K562 (cell line): ENCODE results near the gene PRC1. TPM values are rescaled to one million over a fixed set of nuclear protein-coding genes. Genes with fewer than 3 reads are reported as not detected.
A peak's percentile ranks its signal among the peaks of the same experiment; 100 is the strongest.

ENCODE experiments used
- DIDO1 ChIP-seq: fragments of 450-650 bp; IDR thresholded peaks from 2 replicates; pipeline ENCODE4 v1.6.1; 2016; ENCODE audit warnings: low read depth, missing biosample characterization, missing genetic modification characterization
- DPF2 ChIP-seq: fragments of 450-650 bp; IDR thresholded peaks from 2 replicates; pipeline ENCODE4 v1.6.1; 2016
- FOS ChIP-seq: IDR thresholded peaks from 3 replicates; pipeline ENCODE4 v1.6.1; 2011; ENCODE audit not compliant: insufficient read length; ENCODE audit errors: extremely low read depth
- NFYB ChIP-seq: IDR thresholded peaks from 2 replicates; pipeline ENCODE4 v1.6.1; 2011; ENCODE audit warnings: mild to moderate bottlenecking, moderate library complexity; ENCODE audit not compliant: insufficient read length; ENCODE audit errors: extremely low read depth
- POLR2AphosphoS5 ChIP-seq: IDR thresholded peaks from 2 replicates; pipeline ENCODE4 v1.6.1; 2011; ENCODE audit warnings: mild to moderate bottlenecking, low read depth, low read length, moderate library complexity; ENCODE audit not compliant: control insufficient read depth, insufficient read depth
- POLR2H ChIP-seq: IDR thresholded peaks from 2 replicates; pipeline ENCODE4 v1.6.1; 2016; ENCODE audit warnings: missing genetic modification characterization, low read depth, mild to moderate bottlenecking, control low read depth, missing compliant biosample characterization, moderate library complexity
- RBFOX2 ChIP-seq: fragments of 200-400 bp; formaldehyde crosslinking; IDR thresholded peaks from 2 replicates; pipeline ENCODE4 v1.6.1; 2017; ENCODE audit warnings: low read depth, mild to moderate bottlenecking, low read length, moderate library complexity
- RBM25 ChIP-seq: fragments of 200-400 bp; formaldehyde crosslinking; IDR thresholded peaks from 2 replicates; pipeline ENCODE4 v1.6.1; 2018; ENCODE audit warnings: low read length, low read depth, moderate library complexity; ENCODE audit not compliant: severe bottlenecking
- SIX5 ChIP-seq, 2 experiments: IDR thresholded peaks; 2 replicates each; pipeline ENCODE4 v1.6.1; 2011; ENCODE audit warnings: low read length in 2 of 2, borderline replicate concordance in 1 of 2, low read depth in 1 of 2, mild to moderate bottlenecking in 1 of 2, moderate library complexity in 1 of 2; ENCODE audit not compliant: insufficient read depth in 1 of 2
- SOX6 ChIP-seq: fragments of 450-650 bp; IDR thresholded peaks from 2 replicates; pipeline ENCODE4 v1.6.1; 2014; ENCODE audit warnings: mild to moderate bottlenecking
- SP2 ChIP-seq: IDR thresholded peaks from 2 replicates; pipeline ENCODE4 v1.6.1; 2011; ENCODE audit warnings: mild to moderate bottlenecking, low read depth, low read length, moderate library complexity; ENCODE audit not compliant: poor library complexity, severe bottlenecking; ENCODE audit errors: extremely low read depth
- TAF7 ChIP-seq: fragments of 450-650 bp; IDR thresholded peaks from 2 replicates; pipeline ENCODE4 v1.6.1; 2016; ENCODE audit warnings: missing genetic modification characterization, missing compliant biosample characterization
- ZBTB2 ChIP-seq: fragments of 450-650 bp; IDR thresholded peaks from 2 replicates; pipeline ENCODE4 v1.6.1; 2016; ENCODE audit warnings: antibody characterized with exemption
- ZNF75A ChIP-seq: fragments of 450-650 bp; formaldehyde crosslinking; IDR thresholded peaks from 2 replicates; pipeline ENCODE4 v1.4.0; 2020; ENCODE audit warnings: mild to moderate bottlenecking
- ZNF766 ChIP-seq: fragments of 200-800 bp; sonication (Bioruptor generic); conservative IDR thresholded peaks from 2 replicates; pipeline ENCODE4 v1.6.1; 2016; ENCODE audit warnings: missing genetic modification characterization, missing compliant biosample characterization
- ZNF830 ChIP-seq: fragments of 250-450 bp; sonication (Bioruptor Pico); IDR thresholded peaks from 2 replicates; pipeline ENCODE4 v1.5.0; 2021; ENCODE audit warnings: mild to moderate bottlenecking
- polyA plus RNA-seq, 8 experiments: library from polyadenylated mRNA; depleted of rRNA in 4 of 8; stranded (reverse) in 5 of 8; unstranded in 3 of 8; fragments of >200 nt; fragmentation: Nextera tagmentation in 2 of 8; fragmentation: Illumina TruSeq in 1 of 8; extraction: Ambion mirVana in 2 of 8; extraction: Trizol in 1 of 8; gene quantifications; 2 replicates each; pipeline versions ENCODE4 v1.2.1 to v1.2.3, GENCODE V29; 2011 to 2014; ENCODE audit warnings: inconsistent platforms in 1 of 8, missing spikeins in 1 of 8
- total RNA-seq, 7 experiments: library from RNA; depleted of rRNA in 6 of 7; stranded (reverse); fragments of >200 nt in 6 of 7; fragmentation: Illumina TruSeq in 2 of 7; extraction: Trizol in 2 of 7; gene quantifications; 2 replicates each; pipeline versions ENCODE4 v1.2.1 to v1.2.3, GENCODE V29; 2011 to 2021; ENCODE audit warnings: low replicate concordance in 1 of 7
- TF ChIP-seq, protein P1 (sequence below): fragments of 450-650 bp; IDR thresholded peaks from 2 replicates; pipeline ENCODE4 v1.6.1; 2018; ENCODE audit not compliant: partially characterized antibody
- TF ChIP-seq, protein P2 (sequence below): fragments of 250-450 bp; sonication (Bioruptor Pico); IDR thresholded peaks from 2 replicates; pipeline ENCODE4 v1.9.0; 2021; ENCODE audit warnings: mild to moderate bottlenecking, inconsistent platforms

The PRC1 gene
- total and polyA plus RNA-seq, 9 of the 15 experiments (the other 6 are each of a cell fraction or from before 2014, with no cell fraction given) = 156 to 391 (median 240) TPM

DNA sequence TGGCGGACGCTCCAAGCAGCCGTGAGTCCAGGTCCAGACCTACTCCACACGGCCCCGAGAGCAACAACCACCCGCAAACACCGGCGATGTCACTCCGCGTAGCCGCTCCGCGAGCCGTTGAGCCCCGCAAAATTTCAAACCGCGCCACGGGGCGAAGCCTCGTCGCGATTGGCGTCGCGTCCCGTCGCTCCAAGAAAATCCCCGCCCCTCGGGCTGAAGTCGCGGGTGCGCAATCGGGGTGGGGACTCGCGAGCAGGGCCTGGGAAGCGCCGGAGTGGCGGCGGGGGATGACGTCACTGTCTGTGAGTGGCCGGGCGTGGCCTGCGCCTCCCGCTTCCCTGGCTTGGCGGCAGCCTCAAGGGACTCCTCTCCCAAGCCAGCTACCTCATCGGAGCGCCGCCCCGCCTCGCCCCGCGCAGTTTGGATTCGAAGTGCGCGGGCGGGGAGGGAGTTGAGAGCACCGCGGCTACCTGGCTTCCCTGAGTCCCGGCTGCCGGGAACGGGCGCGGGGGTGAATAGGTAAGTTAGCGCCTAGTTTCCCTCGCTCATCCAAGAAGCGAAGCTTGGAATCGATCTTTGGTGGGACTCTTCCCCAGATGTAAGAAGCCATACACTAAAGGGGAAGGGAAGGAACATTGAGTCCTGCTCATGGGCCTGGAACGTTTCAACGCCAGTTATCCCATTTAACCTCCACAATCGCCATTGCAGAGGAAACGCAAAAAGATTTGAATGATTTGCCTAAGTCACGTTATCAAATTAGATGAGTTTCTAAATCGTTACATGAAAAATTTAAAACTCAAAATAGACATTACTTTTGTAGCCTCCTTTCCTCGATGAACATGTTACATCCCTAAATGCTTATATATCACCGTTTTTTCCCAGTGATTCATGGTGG lies at the start of gene PRC1 (continued):
- TF ChIP-seq, protein P1, sequence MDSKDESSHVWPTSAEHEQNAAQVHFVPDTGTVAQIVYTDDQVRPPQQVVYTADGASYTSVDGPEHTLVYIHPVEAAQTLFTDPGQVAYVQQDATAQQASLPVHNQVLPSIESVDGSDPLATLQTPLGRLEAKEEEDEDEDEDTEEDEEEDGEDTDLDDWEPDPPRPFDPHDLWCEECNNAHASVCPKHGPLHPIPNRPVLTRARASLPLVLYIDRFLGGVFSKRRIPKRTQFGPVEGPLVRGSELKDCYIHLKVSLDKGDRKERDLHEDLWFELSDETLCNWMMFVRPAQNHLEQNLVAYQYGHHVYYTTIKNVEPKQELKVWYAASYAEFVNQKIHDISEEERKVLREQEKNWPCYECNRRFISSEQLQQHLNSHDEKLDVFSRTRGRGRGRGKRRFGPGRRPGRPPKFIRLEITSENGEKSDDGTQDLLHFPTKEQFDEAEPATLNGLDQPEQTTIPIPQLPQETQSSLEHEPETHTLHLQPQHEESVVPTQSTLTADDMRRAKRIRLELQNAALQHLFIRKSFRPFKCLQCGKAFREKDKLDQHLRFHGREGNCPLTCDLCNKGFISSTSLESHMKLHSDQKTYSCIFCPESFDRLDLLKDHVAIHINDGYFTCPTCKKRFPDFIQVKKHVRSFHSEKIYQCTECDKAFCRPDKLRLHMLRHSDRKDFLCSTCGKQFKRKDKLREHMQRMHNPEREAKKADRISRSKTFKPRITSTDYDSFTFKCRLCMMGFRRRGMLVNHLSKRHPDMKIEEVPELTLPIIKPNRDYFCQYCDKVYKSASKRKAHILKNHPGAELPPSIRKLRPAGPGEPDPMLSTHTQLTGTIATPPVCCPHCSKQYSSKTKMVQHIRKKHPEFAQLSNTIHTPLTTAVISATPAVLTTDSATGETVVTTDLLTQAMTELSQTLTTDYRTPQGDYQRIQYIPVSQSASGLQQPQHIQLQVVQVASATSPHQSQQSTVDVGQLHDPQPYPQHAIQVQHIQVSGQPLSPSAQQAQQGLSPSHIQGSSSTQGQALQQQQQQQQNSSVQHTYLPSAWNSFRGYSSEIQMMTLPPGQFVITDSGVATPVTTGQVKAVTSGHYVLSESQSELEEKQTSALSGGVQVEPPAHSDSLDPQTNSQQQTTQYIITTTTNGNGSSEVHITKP = peak; percentile 18
- TF ChIP-seq SP2 (peak; percentile 66), FOS (peak; percentile 49), POLR2H (tag) (peak; percentile 92), ZNF75A (CRISPR knock-in tag) (no peak), RBFOX2 (peak; percentile 98), DPF2 (0 out of 2 replicates have a peak, but pooled peaks have one; percentile 40), DIDO1 (tag) (no peak), SOX6 (peak; percentile 35; the same call in 1 of the 2 replicates), ZNF830 (CRISPR knock-in tag) (peak; percentile 57; the same call in 1 of the 2 replicates), POLR2AphosphoS5 (peak; percentile 89), TAF7 (tag) (peak; percentile 53; the same call in 1 of the 2 replicates), ZNF766 (no peak), ZBTB2 (peak; percentile 51; the same call in 1 of the 2 replicates), SIX5 (IDR thresholded peaks at IDR 0.05; ENCODE audit: borderline replicate concordance in 1 of 2, insufficient read depth in 1 of 2, low read depth in 1 of 2, low read length in 2 of 2) (no peak), NFYB (peak; percentile 50), RBM25 (peak; percentile 97)
- TF ChIP-seq, protein P2, sequence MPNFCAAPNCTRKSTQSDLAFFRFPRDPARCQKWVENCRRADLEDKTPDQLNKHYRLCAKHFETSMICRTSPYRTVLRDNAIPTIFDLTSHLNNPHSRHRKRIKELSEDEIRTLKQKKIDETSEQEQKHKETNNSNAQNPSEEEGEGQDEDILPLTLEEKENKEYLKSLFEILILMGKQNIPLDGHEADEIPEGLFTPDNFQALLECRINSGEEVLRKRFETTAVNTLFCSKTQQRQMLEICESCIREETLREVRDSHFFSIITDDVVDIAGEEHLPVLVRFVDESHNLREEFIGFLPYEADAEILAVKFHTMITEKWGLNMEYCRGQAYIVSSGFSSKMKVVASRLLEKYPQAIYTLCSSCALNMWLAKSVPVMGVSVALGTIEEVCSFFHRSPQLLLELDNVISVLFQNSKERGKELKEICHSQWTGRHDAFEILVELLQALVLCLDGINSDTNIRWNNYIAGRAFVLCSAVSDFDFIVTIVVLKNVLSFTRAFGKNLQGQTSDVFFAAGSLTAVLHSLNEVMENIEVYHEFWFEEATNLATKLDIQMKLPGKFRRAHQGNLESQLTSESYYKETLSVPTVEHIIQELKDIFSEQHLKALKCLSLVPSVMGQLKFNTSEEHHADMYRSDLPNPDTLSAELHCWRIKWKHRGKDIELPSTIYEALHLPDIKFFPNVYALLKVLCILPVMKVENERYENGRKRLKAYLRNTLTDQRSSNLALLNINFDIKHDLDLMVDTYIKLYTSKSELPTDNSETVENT (CRISPR knock-in tag) = peak; percentile 58
